Naive thymus-derived CD4-positive, alpha-beta T cell (primary cell): ENCODE results near the gene HAO2. TPM values are rescaled to one million over a fixed set of nuclear protein-coding genes. Genes with fewer than 3 reads are reported as not detected.

ENCODE experiments used
- ATAC-seq: fragments of 150-1000 bp; cut with Tn5 transposase; 2 replicates; pipeline ENCODE4 v1.10.0; 2021; ENCODE audit warnings: mild to moderate bottlenecking, moderate library complexity
- CTCF ChIA-PET: fragments of 350-600 bp; sonication (Branson Sonifier 250); formaldehyde crosslinking; loops from one replicate; lab custom pipeline; 2021; ENCODE audit warnings: antibody characterized with exemption; lab: Charles Lee
- POLR2A ChIA-PET: fragments of 350-600 bp; sonication (Branson Sonifier 250); formaldehyde crosslinking; loops from one replicate; lab custom pipeline; 2021; ENCODE audit warnings: antibody characterized with exemption, inconsistent platforms; lab: Charles Lee
- DNase-seq, 9 donors: peaks; one replicate each; pipeline versions ENCODE4 v3.0.0 to v3.0.0-alpha.2; 2020 to 2022; ENCODE audit warnings: mixed read lengths in 1 of 9
- H3K27ac ChIP-seq: one replicate; pipeline ENCODE4 v1.7.0; 2013; ENCODE audit warnings: mild to moderate bottlenecking, low read depth, low read length, moderate library complexity
- H3K27me3 ChIP-seq, 2 donors: one replicate each; pipeline ENCODE4 v1.7.0; 2013; ENCODE audit warnings: low read length in 2 of 2, mild to moderate bottlenecking in 2 of 2, moderate library complexity in 2 of 2; ENCODE audit not compliant: control insufficient read depth in 2 of 2, insufficient read depth in 2 of 2
- H3K36me3 ChIP-seq, 3 experiments: 1 replicate in 2 of 3; 2 replicates in 1 of 3; pipeline ENCODE4 v1.7.0; 2013; ENCODE audit warnings: low read length in 3 of 3, mild to moderate bottlenecking in 3 of 3, moderate library complexity in 1 of 3; ENCODE audit not compliant: insufficient read depth in 3 of 3, control insufficient read depth in 2 of 3
- H3K4me1 ChIP-seq, 2 donors: one replicate each; pipeline ENCODE4 v1.7.0; 2013; ENCODE audit warnings: low read length in 2 of 2, mild to moderate bottlenecking in 2 of 2, moderate library complexity in 1 of 2; ENCODE audit not compliant: control insufficient read depth in 2 of 2, insufficient read depth in 2 of 2
- H3K4me3 ChIP-seq: 2 replicates; pipeline ENCODE4 v1.7.0; 2013; ENCODE audit warnings: mild to moderate bottlenecking, low read length
- H3K9me3 ChIP-seq, 3 experiments: 1 replicate in 2 of 3; 2 replicates in 1 of 3; pipeline ENCODE4 v1.7.0; 2013; ENCODE audit warnings: low read length in 3 of 3; ENCODE audit not compliant: control insufficient read depth in 2 of 3
- H3K27ac Mint-ChIP-seq, 9 donors: one replicate each; pipeline ENCODE4 v1.8.0; 2020 to 2022; ENCODE audit warnings: mixed read lengths in 9 of 9, mild to moderate bottlenecking in 8 of 9, moderate library complexity in 5 of 9, inconsistent platforms in 2 of 9
- H3K27me3 Mint-ChIP-seq, 5 donors: one replicate each; pipeline ENCODE4 v1.8.0; 2021 to 2022; ENCODE audit warnings: mixed read lengths in 5 of 5, mild to moderate bottlenecking in 1 of 5
- H3K36me3 Mint-ChIP-seq, 5 donors: one replicate each; pipeline ENCODE4 v1.8.0; 2020 to 2022; ENCODE audit warnings: mixed read lengths in 5 of 5, mild to moderate bottlenecking in 3 of 5, inconsistent platforms in 1 of 5
- H3K4me1 Mint-ChIP-seq, 7 donors: one replicate each; pipeline ENCODE4 v1.8.0; 2020 to 2022; ENCODE audit warnings: mixed read lengths in 7 of 7, mild to moderate bottlenecking in 3 of 7, inconsistent platforms in 1 of 7
- H3K4me3 Mint-ChIP-seq, 10 donors: one replicate each; pipeline ENCODE4 v1.8.0; 2020 to 2022; ENCODE audit warnings: mild to moderate bottlenecking in 10 of 10, mixed read lengths in 10 of 10, moderate library complexity in 6 of 10, inconsistent platforms in 2 of 10
- H3K9me3 Mint-ChIP-seq, 11 donors: one replicate each; pipeline ENCODE4 v1.8.0; 2020 to 2022; ENCODE audit warnings: mixed read lengths in 11 of 11, mild to moderate bottlenecking in 4 of 11, inconsistent platforms in 1 of 11, moderate library complexity in 1 of 11
- intact Hi-C, 2 donors: fragments of 100-400 bp; cut with micrococcal nuclease; formaldehyde crosslinking; loops; one replicate each; pipeline ENCODE4 v1.15.1; 2023
- polyA plus RNA-seq, 2 donors: library from polyadenylated mRNA; unstranded; fragments of 300-500 nt; fragmentation: Illumina TruSeq; gene quantifications; one replicate each; pipeline ENCODE4 v1.2.3, GENCODE V29; 2021
- total RNA-seq, 6 experiments: library from RNA in 5 of 6; stranded (reverse) in 5 of 6; gene quantifications; 1 replicate in 5 of 6; 2 replicates in 1 of 6; pipeline ENCODE4 v1.2.3 and lab custom pipeline; 2021 to 2026

Gene HAO2
- total and polyA plus RNA-seq, 7 experiments from 2014 or later: not detected

- intact Hi-C loops: no loop called here
- H3K4me3 Mint-ChIP-seq: no peak overlapping the region
- no peaks in the 10 kb centered on the region for H3K9me3 ChIP-seq
- DNase-seq (no peak), ATAC-seq (no peak)
- H3K4me1 ChIP-seq: no peaks in the 10 kb centered on the region
- H3K36me3 ChIP-seq: no peaks in the 10 kb centered on the region
- peaks cover 2 to 15% (median 4%) of the 10 kb centered on the region in 5 donors for H3K27me3 Mint-ChIP-seq
- CTCF ChIA-PET: no interaction called here
- H3K36me3 Mint-ChIP-seq: no peaks in the 10 kb centered on the region
- no peaks in the 10 kb centered on the region for H3K27me3 ChIP-seq
- POLR2A ChIA-PET: no interaction called here
- H3K4me3 ChIP-seq: no peak overlapping the region
- no peaks in the 10 kb centered on the region for H3K4me1 Mint-ChIP-seq
- H3K27ac Mint-ChIP-seq: no peak overlapping the region
- peaks cover 0 to 4% (median 0%) of the 10 kb centered on the region in 11 donors for H3K9me3 Mint-ChIP-seq
- H3K27ac ChIP-seq: no peak overlapping the region
These were observed 70.2 kb downstream of the HAO2 start for GRCh38 chr1:119438761-119439160.

DNA sequence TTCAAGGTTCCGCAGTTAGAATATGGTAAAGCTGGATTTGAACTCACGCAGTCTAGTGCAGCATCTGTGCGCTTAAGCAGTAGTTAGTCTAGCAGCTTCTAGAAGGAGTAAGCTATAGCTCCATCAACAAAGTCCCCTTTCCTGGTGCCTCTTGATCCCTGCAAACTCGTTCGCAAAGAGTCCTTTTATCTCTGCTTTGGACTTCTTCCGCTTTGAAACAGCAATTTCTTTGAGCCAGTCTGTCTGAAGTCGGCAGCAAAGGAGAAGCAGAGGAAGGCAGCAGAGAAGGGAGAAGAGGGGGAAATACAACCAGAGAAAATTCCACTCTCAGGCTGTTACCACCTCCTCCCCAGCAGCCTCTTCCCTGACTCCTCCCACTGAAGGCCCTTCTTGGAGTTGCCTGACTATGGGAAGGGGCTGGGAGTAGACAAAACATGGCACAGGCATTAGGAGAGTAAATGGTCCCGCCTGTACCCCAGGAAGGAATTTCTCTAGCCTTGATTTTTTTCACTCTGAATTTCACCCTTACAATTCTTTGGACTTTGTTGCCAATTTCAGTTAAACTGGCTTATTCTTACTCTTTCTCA is 72.2 kb downstream of the HAO2 start:
- DNase-seq (no peak), ATAC-seq (no peak)
- Mint-ChIP-seq H3K4me3 (no peak overlapping the region), H3K36me3 (no peaks in the 10 kb centered on the region), H3K9me3 (peaks cover 0 to 4% (median 0%) of the 10 kb centered on the region in 11 donors), H3K27me3 (peaks cover 0 to 16% (median 12%) of the 10 kb centered on the region in 5 donors), H3K27ac (no peak overlapping the region), H3K4me1 (no peaks in the 10 kb centered on the region)
- Histone ChIP-seq H3K36me3 (no peaks in the 10 kb centered on the region), H3K4me3 (no peak overlapping the region), H3K4me1 (no peaks in the 10 kb centered on the region), H3K9me3 (no peaks in the 10 kb centered on the region), H3K27me3 (no peaks in the 10 kb centered on the region), H3K27ac (no peak overlapping the region)
- ChIA-PET CTCF (no interaction called here), POLR2A (no interaction called here)
- intact Hi-C loops: no loop called here

DNA sequence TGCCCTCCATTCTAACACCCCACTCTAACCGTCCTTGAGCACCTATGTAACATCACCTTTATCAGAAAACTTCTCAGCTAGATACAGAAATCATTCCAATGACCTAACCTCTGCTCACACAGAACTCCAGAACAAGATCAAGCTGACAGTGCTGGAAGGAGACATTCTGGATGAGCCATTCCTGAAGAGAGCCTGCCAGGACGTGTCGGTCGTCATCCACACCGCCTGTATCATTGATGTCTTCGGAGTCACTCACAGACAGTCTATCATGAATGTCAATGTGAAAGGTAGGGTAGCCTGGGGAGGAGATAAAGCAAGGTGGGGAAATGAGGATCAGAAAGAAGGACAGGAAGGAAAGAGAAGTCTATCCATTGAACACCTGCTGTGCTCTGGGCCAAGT is 74.2 kb downstream of the HAO2 start:
- ChIA-PET CTCF (no interaction called here), POLR2A (no interaction called here)
- H3K9me3 ChIP-seq: no peaks in the 10 kb centered on the region
- Mint-ChIP-seq H3K9me3 (peaks cover 0 to 5% (median 0%) of the 10 kb centered on the region in 11 donors), H3K4me3 (no peak overlapping the region), H3K4me1 (no peaks in the 10 kb centered on the region), H3K27me3 (peaks cover 5 to 17% (median 13%) of the 10 kb centered on the region in 5 donors), H3K36me3 (no peaks in the 10 kb centered on the region), H3K27ac (no peak overlapping the region)
- ATAC-seq: no peak
- no peaks in the 10 kb centered on the region for H3K4me1 ChIP-seq
- H3K27me3 ChIP-seq: no peaks in the 10 kb centered on the region
- H3K27ac ChIP-seq: no peak overlapping the region
- intact Hi-C loops: no loop called here
- no peak for DNase-seq
- no peaks in the 10 kb centered on the region for H3K36me3 ChIP-seq
- no peak overlapping the region for H3K4me3 ChIP-seq

Other genes starting within 250 kb of the HAO2 start
- 10 to 100 TPM in 4 of 5 experiments, 1 to 10 TPM in 1; 8.6 to 27.1 (median 12.9) TPM for gene WARS2, start 228.1 kb upstream of the HAO2 start, total RNA-seq
- gene WARS2, start 228.1 kb upstream of the HAO2 start, polyA plus RNA-seq: 10 to 100 TPM in 1 of 2 donors, 1 to 10 TPM in 1; 9.3 to 11.5 TPM
- gene HSD3B2, start 46.4 kb downstream of the HAO2 start, total RNA-seq: not detected
- gene HSD3B2, start 46.4 kb downstream of the HAO2 start, polyA plus RNA-seq: not detected
- not detected for gene HSD3B1, start 138.4 kb downstream of the HAO2 start, total RNA-seq
- gene HSD3B1, start 138.4 kb downstream of the HAO2 start, polyA plus RNA-seq: not detected